Measurements from ENCODE around the gene ASB2. TPM values are rescaled to one million over a fixed set of nuclear protein-coding genes. Genes with fewer than 3 reads are reported as not detected.

Gene ASB2
- total and polyA plus RNA-seq, 2 of the 4 experiments (the other 2 are of a cell fraction) = 0.54 to 0.77 TPM

DNA sequence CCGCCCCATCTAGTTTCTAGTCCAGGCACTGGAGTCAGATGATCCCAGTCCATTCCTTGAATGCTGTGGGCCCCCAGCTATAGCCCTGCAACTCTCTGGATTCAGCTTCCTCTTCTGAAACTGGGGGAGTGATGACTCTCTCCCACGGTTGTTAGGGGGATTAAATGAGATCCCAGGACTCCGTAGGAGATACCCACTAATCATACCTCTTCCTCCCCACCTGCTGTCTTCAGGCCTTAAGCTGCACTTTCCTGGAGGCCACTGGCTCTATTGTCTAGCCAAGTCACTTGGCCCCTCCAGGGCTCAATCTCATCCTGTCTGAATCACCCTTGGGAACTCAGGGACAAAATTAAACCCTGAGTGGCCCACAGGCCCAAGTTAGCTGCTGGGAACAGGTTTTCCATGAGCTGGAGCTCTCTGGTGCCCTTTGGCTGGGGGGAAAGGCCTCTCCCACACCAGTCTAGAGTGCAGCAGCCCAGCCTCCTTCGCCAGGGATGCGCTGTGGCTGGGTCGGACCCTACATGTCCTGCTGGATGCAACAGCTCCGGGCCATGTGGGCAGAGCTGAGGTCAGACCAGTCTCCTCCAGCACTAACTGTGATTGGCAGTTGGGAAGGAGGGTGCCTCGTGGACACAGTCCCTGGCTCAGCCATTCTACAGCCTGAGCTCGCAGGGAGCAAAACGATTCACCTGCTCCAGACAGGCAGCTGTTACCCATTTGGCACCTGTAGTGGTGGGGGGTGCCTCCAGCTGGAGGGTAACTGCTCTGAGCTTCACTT lies 6.0 kb upstream of the ASB2 start:
- no TSS peak for BruUV-seq (replicated peaks)
- H3K9me3 ChIP-seq (ENCODE audit: control insufficient read depth, insufficient read depth, low read length) = peaks cover 2% of the 10 kb centered on the region; the same call in 1 of the 2 replicates
- no peak overlapping the region for H4K5ac ChIP-seq (ENCODE audit: low read depth, low read length)
- H3K9me1 ChIP-seq (ENCODE audit: insufficient read depth, low read length) = peaks cover 31% of the 10 kb centered on the region
- dilution Hi-C loops (cut with HindIII; ENCODE audit: low sequenced_read_pairs, unreplicated experiment) (no loop called here), intact Hi-C loops (cut with micrococcal nuclease) (no loop called here), in situ Hi-C loops (cut with MboI; ENCODE audit: low sequenced_read_pairs) (no loop called here)
- no peak overlapping the region for H3K4me3 ChIP-seq (ENCODE audit: insufficient read depth, low read depth, low read length)
- CTCF ChIA-PET = interaction anchor here (0.5 kb wide), 1 partner anchor 8 kb away, joined by 4 read pairs; no protein-coding TSS in a partner anchor
- peak overlapping the region; percentile 40; the same call in 1 of the 2 replicates for H2AK5ac ChIP-seq (ENCODE audit: low read depth, low read length)
- peak overlapping the region; percentile 12 for H2BK5ac ChIP-seq (ENCODE audit: low read depth, low read length, poor library complexity, severe bottlenecking)
- H4K20me1 ChIP-seq (ENCODE audit: insufficient read depth, low read length) = no peaks in the 10 kb centered on the region
- peak overlapping the region; percentile 24 for H2AFZ ChIP-seq (replicated peaks; ENCODE audit: low read length, poor library complexity)
- WGBS, 2 experiments (ENCODE audit: extremely low coverage in 2 of 2, insufficient read length in 1 of 2) = 100% methylated on average over 5 of the region's 10 CpGs; no CpG with 5 or more reads in 1 of the 2 experiments
- H2BK15ac ChIP-seq (ENCODE audit: low read depth, low read length) = 0 out of 3 replicates have a peak overlapping the region, but pooled peaks have one; percentile 63
- H4K91ac ChIP-seq (ENCODE audit: insufficient read depth, low read depth, low read length) = peak overlapping the region; percentile 20; the same call in 1 of the 2 replicates
- DNase-seq (no peak), ATAC-seq (ENCODE audit: low read depth) (no peak)
- no peak overlapping the region for H2BK20ac ChIP-seq (ENCODE audit: low read depth, low read length)
- 0 out of 2 replicates have a peak overlapping the region, but pooled peaks have one; percentile 9 for H3K4ac ChIP-seq (ENCODE audit: low read depth, low read length)
- no peaks in the 10 kb centered on the region for H3K27me3 ChIP-seq (ENCODE audit: control insufficient read depth, insufficient read depth, low read length)
- H3K36me3 ChIP-seq (ENCODE audit: control insufficient read depth, insufficient read depth, low read length) = no peaks in the 10 kb centered on the region
- no peak overlapping the region for H3K18ac ChIP-seq (ENCODE audit: low read depth, low read length)
- POLR2A ChIA-PET (ENCODE audit: unreplicated experiment) = no interaction called here
- no peak overlapping the region for H3K56ac ChIP-seq (ENCODE audit: extremely low read depth, insufficient read depth, low read length)
- H4K8ac ChIP-seq (ENCODE audit: low read depth in 2 of 2, low read length in 2 of 2) = no peak overlapping the region
- H3K4me1 ChIP-seq (ENCODE audit: control insufficient read depth, insufficient read depth, low read length) = peaks cover 33% of the 10 kb centered on the region
- no peak overlapping the region for H3K9ac ChIP-seq (ENCODE audit: low read depth, low read length)
- no peaks in the 10 kb centered on the region for H3K79me1 ChIP-seq (ENCODE audit: low read depth in 1 of 2, low read length in 2 of 2)
- H3K14ac ChIP-seq (replicated peaks; ENCODE audit: low read depth, low read length) = no peak overlapping the region; the same call in 1 of the 2 replicates
- peak overlapping the region; percentile 32 for H2AK9ac ChIP-seq (replicated peaks; ENCODE audit: low read depth, low read length, poor library complexity)
- TF ChIP-seq RAD21 (IDR thresholded peaks at IDR 0.05; ENCODE audit: low read length) = no peak
- no peak for TF ChIP-seq CHD1 (IDR thresholded peaks at IDR 0.05; ENCODE audit: low read depth, low read length)
- no peak for TF ChIP-seq MAZ (IDR thresholded peaks at IDR 0.05; ENCODE audit: borderline replicate concordance, low read depth, low read length)
- no peak for TF ChIP-seq POLR2A (IDR thresholded peaks at IDR 0.05; ENCODE audit: low read depth, low read length)
- no peak for TF ChIP-seq CTCF (conservative IDR thresholded peaks at IDR 0.05; ENCODE audit: low read depth, low read length)
- TF ChIP-seq SMC3 (IDR thresholded peaks at IDR 0.05; ENCODE audit: low read depth, low read length) = no peak
- no peak for TF ChIP-seq CEBPB (IDR thresholded peaks at IDR 0.05; ENCODE audit: low read depth, low read length)
- no peak for TF ChIP-seq NFE2L2 (IDR thresholded peaks at IDR 0.05; ENCODE audit: low read depth, low read length)
- H3K23ac ChIP-seq (ENCODE audit: low read depth, low read length) = no peak overlapping the region
- no peak overlapping the region for H3K27ac ChIP-seq (ENCODE audit: insufficient read depth, low read length)
- no peak overlapping the region for H3K4me2 ChIP-seq (ENCODE audit: low read depth, low read length)
- H2BK120ac ChIP-seq (ENCODE audit: low read depth, low read length) = peak overlapping the region; percentile 34; the same call in 1 of the 2 replicates

All from IMR-90 (cell line).